NB4 (cell line): ENCODE measurements around the gene HCFC1.
A peak's percentile ranks its signal among the peaks of the same experiment; 100 is the strongest.

Source experiments
- DNase-seq: peaks from one replicate; pipeline ENCODE4 v3.0.0; 2010; ENCODE audit warnings: low read depth
- H3K4me3 ChIP-seq: one replicate; pipeline ENCODE4 v1.5.1; 2011; ENCODE audit warnings: mild to moderate bottlenecking, low read depth, low read length, moderate library complexity
- CTCF ChIP-seq: IDR thresholded peaks from one replicate; pipeline ENCODE4 v1.5.1; 2012; ENCODE audit warnings: low read depth, low read length
- MAX ChIP-seq: IDR thresholded peaks from 2 replicates; pipeline ENCODE4 v1.6.1; 2011; ENCODE audit warnings: low read depth, low read length
- MYC ChIP-seq: IDR thresholded peaks from 2 replicates; pipeline ENCODE4 v1.6.1; 2011; ENCODE audit warnings: low read depth, low read length
- POLR2A ChIP-seq: IDR thresholded peaks from 2 replicates; pipeline ENCODE4 v1.6.1; 2011; ENCODE audit warnings: mild to moderate bottlenecking; ENCODE audit not compliant: insufficient read length; ENCODE audit errors: extremely low read depth

HCFC1 gene

GRCh38 chrX:153908219-153908860, 63.3 kb downstream of the HCFC1 start:
- H3K4me3 ChIP-seq = no peak overlapping the region
- no peak for DNase-seq
- TF ChIP-seq MYC = no peak
- TF ChIP-seq CTCF = no peak
- no peak for TF ChIP-seq MAX
- TF ChIP-seq POLR2A = no peak

GRCh38 chrX:153907456-153907855, 64.2 kb downstream of the HCFC1 start:
- no peak for DNase-seq
- H3K4me3 ChIP-seq = no peak overlapping the region
- TF ChIP-seq MAX (no peak), MYC (no peak), POLR2A (no peak), CTCF (no peak)

- TF ChIP-seq MYC (no peak), POLR2A (no peak), CTCF (no peak), MAX (no peak)
- no peak overlapping the region for H3K4me3 ChIP-seq
- no peak for DNase-seq
Measured at GRCh38 chrX:153906126-153906917, 65.3 kb downstream of the HCFC1 start.

- no peak for DNase-seq
- H3K4me3 ChIP-seq = no peak overlapping the region
- TF ChIP-seq MAX = no peak
- TF ChIP-seq POLR2A = no peak
- TF ChIP-seq MYC = no peak
- no peak for TF ChIP-seq CTCF
Measured at GRCh38 chrX:153905481-153906095, 66.0 kb downstream of the HCFC1 start.

- DNase-seq = peak; percentile 28
- H3K4me3 ChIP-seq = no peak within 1 kb of the TSS
- TF ChIP-seq MYC (no peak), CTCF (no peak), POLR2A (no peak), MAX (no peak)
Measured at GRCh38 chrX:153903991-153904957, 67.3 kb downstream of the HCFC1 start, which contains the start of gene AVPR2. Gene AVPR2 (plus strand): TSS chrX:153904673. CDS start chrX:153905146, 473 bp downstream.
